HEK293 (cell line): Measurements from ENCODE around the gene ANKZF1.

Experiments
- GLI4 ChIP-seq: fragments of 450-650 bp; formaldehyde crosslinking; IDR thresholded peaks from 2 replicates; pipeline ENCODE4 v1.5.1; 2016; ENCODE audit warnings: missing biosample characterization, missing genetic modification characterization
- SCRT2 ChIP-seq: fragments of 450-650 bp; formaldehyde crosslinking; IDR thresholded peaks from 2 replicates; pipeline ENCODE4 v1.5.1; 2016; ENCODE audit warnings: missing biosample characterization, missing genetic modification characterization
- TCF7L2 ChIP-seq: IDR thresholded peaks from 2 replicates; pipeline ENCODE4 v1.6.1; 2011; ENCODE audit warnings: low read depth, mild to moderate bottlenecking, inconsistent platforms, low read length, moderate library complexity, borderline replicate concordance
- TRIM28 ChIP-seq: IDR thresholded peaks from 2 replicates; pipeline ENCODE4 v1.6.1; 2011; ENCODE audit warnings: low read length, control low read depth, borderline replicate concordance
- ZNF121 ChIP-seq: fragments of 450-650 bp; formaldehyde crosslinking; IDR thresholded peaks from 2 replicates; pipeline ENCODE4 v1.5.1; 2016; ENCODE audit warnings: missing biosample characterization, missing genetic modification characterization
- ZNF133 ChIP-seq: fragments of 450-650 bp; formaldehyde crosslinking; IDR thresholded peaks from 2 replicates; pipeline ENCODE4 v1.5.1; 2016; ENCODE audit warnings: missing biosample characterization, missing genetic modification characterization
- ZNF174 ChIP-seq: fragments of 450-650 bp; formaldehyde crosslinking; IDR thresholded peaks from 2 replicates; pipeline ENCODE4 v1.5.0; 2017; ENCODE audit warnings: missing biosample characterization, mild to moderate bottlenecking, missing genetic modification characterization
- ZNF311 ChIP-seq: fragments of 450-650 bp; formaldehyde crosslinking; IDR thresholded peaks from 2 replicates; pipeline ENCODE4 v1.5.1; 2017; ENCODE audit warnings: missing biosample characterization, missing genetic modification characterization, borderline replicate concordance
- ZNF521 ChIP-seq: fragments of 450-650 bp; formaldehyde crosslinking; IDR thresholded peaks from 2 replicates; pipeline ENCODE4 v1.5.1; 2017; ENCODE audit warnings: missing biosample characterization, mild to moderate bottlenecking, missing genetic modification characterization
- ZNF555 ChIP-seq: fragments of 450-650 bp; formaldehyde crosslinking; conservative IDR thresholded peaks from 2 replicates; pipeline ENCODE4 v1.5.1; 2017; ENCODE audit warnings: missing biosample characterization, mild to moderate bottlenecking, missing genetic modification characterization, inconsistent platforms
- ZNF560 ChIP-seq: fragments of 450-650 bp; formaldehyde crosslinking; IDR thresholded peaks from 2 replicates; pipeline ENCODE4 v1.5.1; 2017; ENCODE audit warnings: missing biosample characterization, missing genetic modification characterization, borderline replicate concordance
- TF ChIP-seq, protein P1 (sequence below): IDR thresholded peaks from 2 replicates; pipeline ENCODE4 v1.6.1; 2011; ENCODE audit warnings: mild to moderate bottlenecking, low read depth, low read length, borderline replicate concordance
- TF ChIP-seq, protein P2 (sequence below): fragments of 450-650 bp; formaldehyde crosslinking; IDR thresholded peaks from 2 replicates; pipeline ENCODE4 v1.5.1; 2016; ENCODE audit warnings: missing biosample characterization, missing genetic modification characterization
- TF ChIP-seq, protein P3 (sequence below): fragments of 450-650 bp; formaldehyde crosslinking; IDR thresholded peaks from 2 replicates; pipeline ENCODE4 v1.5.1; 2016; ENCODE audit warnings: missing biosample characterization, missing genetic modification characterization, borderline replicate concordance

DNA sequence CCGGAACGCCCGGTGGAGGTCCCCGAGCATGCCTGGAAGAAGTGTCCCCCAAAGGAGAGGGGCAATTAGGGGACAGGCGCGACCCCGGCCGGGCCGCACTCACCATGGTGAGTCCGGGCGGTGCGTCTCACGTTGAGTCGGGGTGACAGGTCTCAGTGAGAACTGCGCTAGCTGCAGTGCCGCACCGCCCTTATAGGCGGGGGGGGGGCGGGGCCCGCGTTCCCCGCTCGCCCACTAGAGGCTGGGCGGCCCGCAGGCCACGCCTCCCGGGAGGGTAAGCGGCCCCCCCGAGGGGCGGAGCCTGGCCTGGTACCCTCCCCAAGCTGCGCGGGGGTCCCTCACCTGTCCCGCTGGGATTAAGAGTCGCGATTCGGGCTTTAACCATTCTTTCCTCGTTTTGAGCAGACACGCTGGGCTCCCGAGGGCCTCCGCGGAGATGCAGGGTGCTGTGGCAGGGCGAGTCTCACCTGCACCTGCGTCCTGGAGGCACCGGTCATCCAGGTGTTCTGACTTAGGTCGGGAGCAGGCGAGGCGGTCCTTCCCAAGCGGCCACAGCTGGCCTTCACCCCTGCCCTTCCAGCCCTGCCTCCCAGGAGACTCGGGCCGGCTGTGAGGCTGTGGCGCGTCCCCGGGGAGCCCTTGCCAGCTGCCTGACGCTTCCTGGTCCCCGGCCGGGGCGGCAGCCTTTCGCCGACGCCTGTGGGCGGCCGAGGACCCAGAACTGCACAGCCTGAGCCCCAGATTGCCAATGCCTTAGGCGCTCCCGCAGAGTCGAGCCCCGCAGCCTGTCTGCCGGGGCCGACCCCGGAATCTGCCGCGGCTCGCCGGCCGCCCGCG is 24.4 kb downstream of the ANKZF1 start, which contains the start of gene TUBA4A:
- TF ChIP-seq, protein P1, sequence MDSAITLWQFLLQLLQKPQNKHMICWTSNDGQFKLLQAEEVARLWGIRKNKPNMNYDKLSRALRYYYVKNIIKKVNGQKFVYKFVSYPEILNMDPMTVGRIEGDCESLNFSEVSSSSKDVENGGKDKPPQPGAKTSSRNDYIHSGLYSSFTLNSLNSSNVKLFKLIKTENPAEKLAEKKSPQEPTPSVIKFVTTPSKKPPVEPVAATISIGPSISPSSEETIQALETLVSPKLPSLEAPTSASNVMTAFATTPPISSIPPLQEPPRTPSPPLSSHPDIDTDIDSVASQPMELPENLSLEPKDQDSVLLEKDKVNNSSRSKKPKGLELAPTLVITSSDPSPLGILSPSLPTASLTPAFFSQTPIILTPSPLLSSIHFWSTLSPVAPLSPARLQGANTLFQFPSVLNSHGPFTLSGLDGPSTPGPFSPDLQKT: no peak
- TF ChIP-seq ZNF555 (tag by site-specific recombination): no peak
- TF ChIP-seq SCRT2 (tag by site-specific recombination): no peak
- TF ChIP-seq ZNF121 (tag by site-specific recombination): no peak
- TF ChIP-seq ZNF174: no peak
- TF ChIP-seq, protein P2, sequence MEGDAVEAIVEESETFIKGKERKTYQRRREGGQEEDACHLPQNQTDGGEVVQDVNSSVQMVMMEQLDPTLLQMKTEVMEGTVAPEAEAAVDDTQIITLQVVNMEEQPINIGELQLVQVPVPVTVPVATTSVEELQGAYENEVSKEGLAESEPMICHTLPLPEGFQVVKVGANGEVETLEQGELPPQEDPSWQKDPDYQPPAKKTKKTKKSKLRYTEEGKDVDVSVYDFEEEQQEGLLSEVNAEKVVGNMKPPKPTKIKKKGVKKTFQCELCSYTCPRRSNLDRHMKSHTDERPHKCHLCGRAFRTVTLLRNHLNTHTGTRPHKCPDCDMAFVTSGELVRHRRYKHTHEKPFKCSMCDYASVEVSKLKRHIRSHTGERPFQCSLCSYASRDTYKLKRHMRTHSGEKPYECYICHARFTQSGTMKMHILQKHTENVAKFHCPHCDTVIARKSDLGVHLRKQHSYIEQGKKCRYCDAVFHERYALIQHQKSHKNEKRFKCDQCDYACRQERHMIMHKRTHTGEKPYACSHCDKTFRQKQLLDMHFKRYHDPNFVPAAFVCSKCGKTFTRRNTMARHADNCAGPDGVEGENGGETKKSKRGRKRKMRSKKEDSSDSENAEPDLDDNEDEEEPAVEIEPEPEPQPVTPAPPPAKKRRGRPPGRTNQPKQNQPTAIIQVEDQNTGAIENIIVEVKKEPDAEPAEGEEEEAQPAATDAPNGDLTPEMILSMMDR: 0 out of 2 replicates have a peak, but pooled peaks have one; percentile 6
- TF ChIP-seq, protein P3, sequence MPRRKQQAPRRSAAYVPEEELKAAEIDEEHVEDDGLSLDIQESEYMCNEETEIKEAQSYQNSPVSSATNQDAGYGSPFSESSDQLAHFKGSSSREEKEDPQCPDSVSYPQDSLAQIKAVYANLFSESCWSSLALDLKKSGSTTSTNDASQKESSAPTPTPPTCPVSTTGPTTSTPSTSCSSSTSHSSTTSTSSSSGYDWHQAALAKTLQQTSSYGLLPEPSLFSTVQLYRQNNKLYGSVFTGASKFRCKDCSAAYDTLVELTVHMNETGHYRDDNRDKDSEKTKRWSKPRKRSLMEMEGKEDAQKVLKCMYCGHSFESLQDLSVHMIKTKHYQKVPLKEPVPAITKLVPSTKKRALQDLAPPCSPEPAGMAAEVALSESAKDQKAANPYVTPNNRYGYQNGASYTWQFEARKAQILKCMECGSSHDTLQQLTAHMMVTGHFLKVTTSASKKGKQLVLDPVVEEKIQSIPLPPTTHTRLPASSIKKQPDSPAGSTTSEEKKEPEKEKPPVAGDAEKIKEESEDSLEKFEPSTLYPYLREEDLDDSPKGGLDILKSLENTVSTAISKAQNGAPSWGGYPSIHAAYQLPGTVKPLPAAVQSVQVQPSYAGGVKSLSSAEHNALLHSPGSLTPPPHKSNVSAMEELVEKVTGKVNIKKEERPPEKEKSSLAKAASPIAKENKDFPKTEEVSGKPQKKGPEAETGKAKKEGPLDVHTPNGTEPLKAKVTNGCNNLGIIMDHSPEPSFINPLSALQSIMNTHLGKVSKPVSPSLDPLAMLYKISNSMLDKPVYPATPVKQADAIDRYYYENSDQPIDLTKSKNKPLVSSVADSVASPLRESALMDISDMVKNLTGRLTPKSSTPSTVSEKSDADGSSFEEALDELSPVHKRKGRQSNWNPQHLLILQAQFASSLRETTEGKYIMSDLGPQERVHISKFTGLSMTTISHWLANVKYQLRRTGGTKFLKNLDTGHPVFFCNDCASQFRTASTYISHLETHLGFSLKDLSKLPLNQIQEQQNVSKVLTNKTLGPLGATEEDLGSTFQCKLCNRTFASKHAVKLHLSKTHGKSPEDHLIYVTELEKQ (tag by site-specific recombination): no peak
- no peak for TF ChIP-seq ZNF311 (tag by site-specific recombination)
- TF ChIP-seq ZNF133: no peak
- TF ChIP-seq GLI4: no peak
- no peak for TF ChIP-seq ZNF560 (tag by site-specific recombination)
- no peak for TF ChIP-seq TCF7L2
- TF ChIP-seq TRIM28: no peak
- no peak for TF ChIP-seq ZNF521
